ENCODE data around the gene SLC38A1.

SLC38A1 gene

DNA sequence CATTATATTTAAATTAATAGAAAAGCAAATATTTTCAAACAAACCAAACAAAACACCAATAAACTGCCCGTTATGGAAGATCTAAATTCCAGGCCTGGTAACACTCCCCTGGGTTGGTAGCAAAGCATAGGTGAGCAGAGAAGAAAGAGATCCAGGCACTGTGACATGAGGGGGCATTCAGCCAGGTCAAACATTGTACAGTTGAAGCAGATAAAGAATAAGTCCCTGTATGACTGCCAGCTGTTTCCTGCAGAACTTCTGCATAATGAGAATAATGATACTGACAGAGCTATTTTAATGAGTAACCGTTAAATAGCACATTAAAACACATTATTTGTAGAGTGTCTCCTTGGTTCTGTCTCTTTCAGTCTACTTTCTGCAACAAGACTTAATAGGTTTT, 35.4 kb downstream of the SLC38A1 start:
- TF ChIP-seq, protein P1, sequence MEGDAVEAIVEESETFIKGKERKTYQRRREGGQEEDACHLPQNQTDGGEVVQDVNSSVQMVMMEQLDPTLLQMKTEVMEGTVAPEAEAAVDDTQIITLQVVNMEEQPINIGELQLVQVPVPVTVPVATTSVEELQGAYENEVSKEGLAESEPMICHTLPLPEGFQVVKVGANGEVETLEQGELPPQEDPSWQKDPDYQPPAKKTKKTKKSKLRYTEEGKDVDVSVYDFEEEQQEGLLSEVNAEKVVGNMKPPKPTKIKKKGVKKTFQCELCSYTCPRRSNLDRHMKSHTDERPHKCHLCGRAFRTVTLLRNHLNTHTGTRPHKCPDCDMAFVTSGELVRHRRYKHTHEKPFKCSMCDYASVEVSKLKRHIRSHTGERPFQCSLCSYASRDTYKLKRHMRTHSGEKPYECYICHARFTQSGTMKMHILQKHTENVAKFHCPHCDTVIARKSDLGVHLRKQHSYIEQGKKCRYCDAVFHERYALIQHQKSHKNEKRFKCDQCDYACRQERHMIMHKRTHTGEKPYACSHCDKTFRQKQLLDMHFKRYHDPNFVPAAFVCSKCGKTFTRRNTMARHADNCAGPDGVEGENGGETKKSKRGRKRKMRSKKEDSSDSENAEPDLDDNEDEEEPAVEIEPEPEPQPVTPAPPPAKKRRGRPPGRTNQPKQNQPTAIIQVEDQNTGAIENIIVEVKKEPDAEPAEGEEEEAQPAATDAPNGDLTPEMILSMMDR (IDR thresholded peaks at IDR 0.05; ENCODE audit: low read depth, low read length, missing control alignments): no peak
- DNase-seq (ENCODE audit: low read depth): no peak
- no peak overlapping the region for H3K4me3 ChIP-seq (ENCODE audit: low read depth, low read length)

DNA sequence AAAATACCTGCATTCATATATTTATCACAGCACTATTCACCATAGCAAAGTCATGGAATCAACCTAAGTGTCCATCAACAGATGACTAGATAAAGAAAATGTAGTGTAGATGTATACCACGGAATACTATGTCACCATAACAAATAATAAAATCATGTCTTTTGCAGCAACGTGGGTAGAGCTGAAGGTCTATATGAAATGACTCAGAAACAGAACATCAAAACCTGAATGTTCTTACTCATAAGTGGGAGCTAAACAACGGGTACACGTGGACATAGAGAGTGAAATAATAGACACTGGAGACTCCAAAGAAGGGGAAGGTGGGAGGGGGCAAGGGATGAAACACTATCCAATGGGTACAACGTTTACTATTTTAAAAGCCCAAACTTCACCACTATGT, 37.9 kb downstream of the SLC38A1 start:
- DNase-seq (ENCODE audit: low read depth): no peak

DNA sequence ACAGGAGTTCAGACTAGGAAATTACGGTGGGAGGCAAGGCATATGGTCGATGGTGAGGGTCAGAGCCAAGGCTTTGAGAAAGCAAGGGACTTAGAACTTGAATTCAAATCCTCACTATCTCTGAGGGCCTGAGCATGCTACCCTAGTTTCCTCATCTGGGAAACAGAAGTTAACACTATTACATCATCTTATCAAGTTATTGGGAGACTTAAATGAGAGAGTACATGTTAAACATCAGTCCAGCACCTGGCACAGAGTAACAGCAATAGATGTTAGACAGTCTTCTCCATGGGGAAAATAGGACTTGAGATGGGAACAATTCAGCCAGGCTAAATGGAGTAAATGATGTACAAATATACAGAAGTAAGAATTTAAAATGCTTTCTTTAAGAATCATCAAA, 38.5 kb downstream of the SLC38A1 start:
- TF ChIP-seq, protein P1 (IDR thresholded peaks at IDR 0.05; ENCODE audit: low read depth, low read length, missing control alignments): no peak
- no peak overlapping the region for H3K4me3 ChIP-seq (ENCODE audit: low read depth, low read length)
- DNase-seq (ENCODE audit: low read depth): no peak

More for the DNA sequence above, 37.9 kb downstream of the SLC38A1 start:
- TF ChIP-seq, protein P1 (IDR thresholded peaks at IDR 0.05; ENCODE audit: low read depth, low read length, missing control alignments): no peak
- H3K4me3 ChIP-seq (ENCODE audit: low read depth, low read length): no peak overlapping the region

DNA sequence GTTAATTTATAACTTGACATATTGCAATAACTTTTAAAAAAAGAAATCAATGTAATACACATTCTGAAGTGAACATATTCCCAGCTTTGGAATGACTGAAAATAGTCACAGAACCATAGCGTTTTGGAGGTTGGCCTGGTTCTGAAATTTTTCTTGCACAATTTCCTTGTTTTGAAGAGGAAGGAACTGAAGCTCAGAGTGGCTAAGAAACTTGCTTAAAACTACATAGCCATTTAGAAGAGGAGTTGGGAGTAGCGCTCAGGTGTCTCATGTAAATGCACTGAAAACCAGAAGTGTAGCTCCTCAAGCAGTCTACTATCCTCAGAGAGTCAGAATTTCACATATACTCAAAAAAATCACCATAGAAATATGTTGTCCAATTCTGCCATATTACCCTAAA, 41.2 kb downstream of the SLC38A1 start:
- DNase-seq (ENCODE audit: low read depth): no peak
- no peak overlapping the region for H3K4me3 ChIP-seq (ENCODE audit: low read depth, low read length)
- TF ChIP-seq, protein P1 (IDR thresholded peaks at IDR 0.05; ENCODE audit: low read depth, low read length, missing control alignments): no peak

DNA sequence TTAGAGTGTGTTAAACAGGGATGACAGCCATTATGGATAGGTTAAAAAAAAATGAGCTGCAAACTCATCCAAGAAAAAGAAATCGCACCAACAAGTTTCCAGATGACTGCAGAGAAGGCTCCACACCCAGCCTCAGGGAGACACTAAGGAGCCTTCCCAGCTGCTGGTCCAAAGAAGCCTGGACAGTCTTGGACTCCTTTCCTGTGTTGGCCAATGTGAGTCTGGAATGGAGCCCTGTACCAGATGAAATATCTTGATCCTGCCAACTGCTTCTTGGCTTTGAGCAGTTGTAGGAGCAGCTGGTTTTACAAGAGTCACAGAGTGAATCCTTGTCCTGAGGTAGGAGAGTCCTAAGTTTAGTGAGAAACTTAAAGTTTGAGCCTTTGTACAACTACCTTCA, 44.5 kb downstream of the SLC38A1 start:
- TF ChIP-seq, protein P1 (IDR thresholded peaks at IDR 0.05; ENCODE audit: low read depth, low read length, missing control alignments): no peak
- DNase-seq (ENCODE audit: low read depth): no peak
- H3K4me3 ChIP-seq (ENCODE audit: low read depth, low read length): no peak overlapping the region

DNA sequence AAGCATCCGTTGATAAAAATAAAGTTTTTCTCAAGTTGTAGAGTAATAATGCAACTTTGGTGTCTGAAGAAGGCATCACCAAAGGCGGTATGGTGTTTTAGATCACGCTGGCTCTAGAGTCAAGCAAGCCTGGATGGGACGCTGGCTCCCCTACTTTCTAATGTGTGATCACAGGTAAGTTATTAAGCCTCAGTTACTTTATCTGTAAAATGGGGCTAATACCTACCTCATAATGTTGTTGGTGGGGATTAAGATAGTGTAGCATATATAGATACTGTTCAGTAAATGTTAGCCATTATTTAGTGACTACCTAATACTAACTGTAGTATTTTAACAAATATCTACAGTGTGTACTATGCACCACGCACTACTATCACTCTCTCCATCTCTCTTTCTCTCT, 45.8 kb downstream of the SLC38A1 start:
- TF ChIP-seq, protein P1 (IDR thresholded peaks at IDR 0.05; ENCODE audit: low read depth, low read length, missing control alignments): no peak
- DNase-seq (ENCODE audit: low read depth): no peak
- H3K4me3 ChIP-seq (ENCODE audit: low read depth, low read length): no peak overlapping the region

DNA sequence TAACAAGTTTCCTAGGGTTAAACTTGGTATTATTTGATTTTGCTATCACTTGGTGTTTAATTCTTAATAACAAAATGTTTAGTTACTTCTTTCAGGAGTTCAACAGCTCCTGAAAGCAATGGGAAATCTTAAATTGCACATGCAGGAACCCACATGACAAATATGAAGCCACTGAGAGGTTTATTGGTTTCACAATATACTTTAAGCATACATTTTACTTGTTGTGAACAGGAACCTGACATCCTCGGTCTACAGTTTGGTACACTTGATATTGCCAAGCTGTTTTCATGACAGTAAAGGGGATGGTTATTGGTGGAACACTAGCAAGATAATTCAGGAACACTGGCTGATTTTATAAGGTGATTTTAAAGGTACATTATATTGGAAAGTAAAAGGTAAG, 46.2 kb downstream of the SLC38A1 start:
- DNase-seq (ENCODE audit: low read depth): no peak
- TF ChIP-seq, protein P1 (IDR thresholded peaks at IDR 0.05; ENCODE audit: low read depth, low read length, missing control alignments): no peak
- no peak overlapping the region for H3K4me3 ChIP-seq (ENCODE audit: low read depth, low read length)

Data from GM12864 (cell line).